ENCODE measurements around the gene HOXB5. TPM values are rescaled to one million over a fixed set of nuclear protein-coding genes. Genes with fewer than 3 reads are reported as not detected.
A peak's percentile ranks its signal among the peaks of the same experiment; 100 is the strongest.

The HOXB5 gene
- total RNA-seq, 1 experiment from 2014 or later: not detected

DNA sequence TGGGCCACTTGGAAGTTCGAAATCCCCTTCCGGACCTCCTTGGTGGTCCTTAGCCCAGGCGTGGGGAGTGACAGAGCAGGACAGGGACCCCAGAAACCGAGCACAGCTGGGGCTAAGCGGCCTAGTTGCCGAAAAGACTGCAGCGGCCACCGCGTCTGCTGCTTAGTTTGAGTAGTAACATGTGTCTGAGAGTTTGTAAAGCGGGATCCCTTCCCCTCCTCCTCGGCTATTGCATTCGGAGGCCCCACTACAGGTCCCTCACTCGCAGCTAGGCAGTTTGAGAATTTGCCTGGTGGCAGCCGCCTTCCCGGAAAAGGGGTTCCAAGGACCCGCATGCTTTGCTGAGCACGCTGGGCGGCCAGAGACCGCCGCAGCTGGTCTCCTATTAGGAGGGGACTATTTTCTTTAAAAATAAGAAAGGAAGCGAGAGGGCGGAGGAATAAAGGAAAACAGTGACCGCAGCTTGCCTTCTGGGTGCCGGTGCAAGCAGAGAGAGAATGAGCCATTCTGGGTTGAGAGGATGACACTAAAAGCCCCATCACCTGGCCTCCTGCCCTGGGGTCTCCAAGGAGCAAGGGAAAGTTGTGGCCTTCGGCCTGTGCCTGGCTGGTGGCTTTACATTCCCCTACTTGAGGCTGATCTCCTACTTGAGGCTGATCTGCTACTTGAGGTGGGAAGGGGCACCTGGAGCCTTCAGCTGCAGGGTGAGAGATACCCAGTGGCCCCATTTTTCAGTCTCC lies 1.1 kb upstream of the HOXB5 start:
- Mint-ChIP-seq H3K4me3 (no peak overlapping the region), H3K4me1 (peaks cover 8 to 36% of the 10 kb centered on the region in 2 experiments), H3K36me3 (ENCODE audit: insufficient read depth in 1 of 3, low read depth in 3 of 3) (no peaks in the 10 kb centered on the region), H3K9me3 (peaks cover 4 to 21% of the 10 kb centered on the region in 2 experiments; a peak in 2 of 5 replicates), H3K27ac (no peak overlapping the region), H3K27me3 (ENCODE audit: low read depth) (peaks cover 100% of the 10 kb centered on the region)
- H3K79me1 ChIP-seq (ENCODE audit: insufficient read depth, low read depth, low read length, poor library complexity, severe bottlenecking): no peaks in the 10 kb centered on the region
- peaks cover 99% of the 10 kb centered on the region for H3K27me3 ChIP-seq (ENCODE audit: insufficient read depth, low read length)
- no peak overlapping the region for H2BK12ac ChIP-seq (ENCODE audit: insufficient read length, low read depth, low read length)
- no peak for DNase-seq
- no peak overlapping the region for H3K27ac ChIP-seq (ENCODE audit: insufficient read length, low read depth, low read length)
- H4K5ac ChIP-seq (ENCODE audit: insufficient read length, low read depth, low read length): no peak overlapping the region
- no peak overlapping the region for H2BK5ac ChIP-seq (ENCODE audit: insufficient read length, low read length)
- WGBS (ENCODE audit: extremely low coverage, insufficient read length, low lambda C conversion rate): no CpG with 5 or more reads among the region's 25 CpGs
- H3K23ac ChIP-seq (ENCODE audit: insufficient read length, low read depth, low read length): no peak overlapping the region
- no peak overlapping the region for H2BK15ac ChIP-seq (ENCODE audit: low read depth, low read length)
- H3K14ac ChIP-seq (ENCODE audit: insufficient read depth, low read length): no peak overlapping the region
- no peak overlapping the region for H3K18ac ChIP-seq (ENCODE audit: insufficient read length, low read depth, low read length)
- H3K4me2 ChIP-seq (ENCODE audit: insufficient read depth, insufficient read length, low read length): peak overlapping the region; percentile 33
- no peaks in the 10 kb centered on the region for H3K9me3 ChIP-seq (ENCODE audit: control insufficient read depth, low read depth, low read length)
- H2BK20ac ChIP-seq (ENCODE audit: low read depth, low read length, poor library complexity, severe bottlenecking): no peak overlapping the region
- TF ChIP-seq, protein P1, sequence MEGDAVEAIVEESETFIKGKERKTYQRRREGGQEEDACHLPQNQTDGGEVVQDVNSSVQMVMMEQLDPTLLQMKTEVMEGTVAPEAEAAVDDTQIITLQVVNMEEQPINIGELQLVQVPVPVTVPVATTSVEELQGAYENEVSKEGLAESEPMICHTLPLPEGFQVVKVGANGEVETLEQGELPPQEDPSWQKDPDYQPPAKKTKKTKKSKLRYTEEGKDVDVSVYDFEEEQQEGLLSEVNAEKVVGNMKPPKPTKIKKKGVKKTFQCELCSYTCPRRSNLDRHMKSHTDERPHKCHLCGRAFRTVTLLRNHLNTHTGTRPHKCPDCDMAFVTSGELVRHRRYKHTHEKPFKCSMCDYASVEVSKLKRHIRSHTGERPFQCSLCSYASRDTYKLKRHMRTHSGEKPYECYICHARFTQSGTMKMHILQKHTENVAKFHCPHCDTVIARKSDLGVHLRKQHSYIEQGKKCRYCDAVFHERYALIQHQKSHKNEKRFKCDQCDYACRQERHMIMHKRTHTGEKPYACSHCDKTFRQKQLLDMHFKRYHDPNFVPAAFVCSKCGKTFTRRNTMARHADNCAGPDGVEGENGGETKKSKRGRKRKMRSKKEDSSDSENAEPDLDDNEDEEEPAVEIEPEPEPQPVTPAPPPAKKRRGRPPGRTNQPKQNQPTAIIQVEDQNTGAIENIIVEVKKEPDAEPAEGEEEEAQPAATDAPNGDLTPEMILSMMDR (conservative IDR thresholded peaks at IDR 0.05): no peak
- H2AFZ ChIP-seq (ENCODE audit: low read length): no peak overlapping the region
- H4K8ac ChIP-seq (replicated peaks; ENCODE audit: insufficient read length, low read depth, low read length): no peak overlapping the region
- H3K23me2 ChIP-seq (ENCODE audit: insufficient read length, low read depth, low read length, poor library complexity, severe bottlenecking): no peaks in the 10 kb centered on the region
- no peak overlapping the region for H3K9ac ChIP-seq (ENCODE audit: extremely low read depth, insufficient read length, low read length)
- no peak overlapping the region for H3K4ac ChIP-seq (ENCODE audit: low read depth, low read length)
- no peak overlapping the region for H4K91ac ChIP-seq (ENCODE audit: insufficient read length, low read depth, low read length)
- no peaks in the 10 kb centered on the region for H4K20me1 ChIP-seq (ENCODE audit: control insufficient read depth, insufficient read depth, insufficient read length)
- H2AK5ac ChIP-seq (ENCODE audit: insufficient read length, low read length): no peak overlapping the region
- H2BK120ac ChIP-seq (ENCODE audit: low read depth, low read length, poor library complexity, severe bottlenecking): no peak overlapping the region
- no peaks in the 10 kb centered on the region for H3K79me2 ChIP-seq (ENCODE audit: insufficient read depth, low read length)
- no peaks in the 10 kb centered on the region for H3K4me1 ChIP-seq (ENCODE audit: insufficient read depth, low read length)
- no peak overlapping the region for H3K56ac ChIP-seq (ENCODE audit: insufficient read length, low read depth, low read length)
- H3T11ph ChIP-seq (ENCODE audit: low read length): no peak overlapping the region
